GM10266 (cell line): ENCODE measurements around the gene ICAM4.

Experiments used
- DNase-seq: peaks from one replicate; pipeline ENCODE4 v3.0.0; 2012; ENCODE audit errors: extremely low spot score
- CTCF ChIP-seq: IDR thresholded peaks from 2 replicates; pipeline ENCODE4 v1.5.1; 2012; ENCODE audit warnings: mild to moderate bottlenecking, low read depth; ENCODE audit not compliant: control insufficient read depth, insufficient read depth; ENCODE audit errors: missing control alignments

Gene ICAM4

GRCh38 chr19:10269333-10270179 lies 17.2 kb upstream of the ICAM4 start:
- TF ChIP-seq CTCF: peak; percentile 97
- DNase-seq: peak; percentile 77

GRCh38 chr19:10270180-10270615 lies 16.6 kb upstream of the ICAM4 start:
- DNase-seq: peak; percentile 69
- no peak for TF ChIP-seq CTCF

- TF ChIP-seq CTCF: peak; percentile 19
- DNase-seq: peak; percentile 78
Measured at GRCh38 chr19:10270616-10271394, 15.9 kb upstream of the ICAM4 start, which contains the start of gene ICAM1. Gene ICAM1, plus strand, starts transcription at chr19:10271120. Its CDS starts 40 bp downstream, at chr19:10271160.

- DNase-seq: peak; percentile 55
- TF ChIP-seq CTCF: no peak
Measured at GRCh38 chr19:10271543-10272086, 15.1 kb upstream of the ICAM4 start.

GRCh38 chr19:10274589-10274988 lies 12.2 kb upstream of the ICAM4 start:
- TF ChIP-seq CTCF: no peak
- no peak for DNase-seq

GRCh38 chr19:10277795-10278589 lies 8.8 kb upstream of the ICAM4 start:
- DNase-seq: no peak
- TF ChIP-seq CTCF: no peak
